SHP77 treated with DMSO at 0.1 percent for 48 hours (cell line): ENCODE data around the gene LHX2.

Experiments
- DNase-seq: peaks from one replicate; lab custom pipeline; 2025; lab: John Stamatoyannopoulos, UW

The LHX2 gene

GRCh38 chr9:124013309-124014210, 2.0 kb downstream of the LHX2 start:
- no peak for DNase-seq

- DNase-seq: no peak
Measured at GRCh38 chr9:124014211-124014955, 2.8 kb downstream of the LHX2 start.

DNA sequence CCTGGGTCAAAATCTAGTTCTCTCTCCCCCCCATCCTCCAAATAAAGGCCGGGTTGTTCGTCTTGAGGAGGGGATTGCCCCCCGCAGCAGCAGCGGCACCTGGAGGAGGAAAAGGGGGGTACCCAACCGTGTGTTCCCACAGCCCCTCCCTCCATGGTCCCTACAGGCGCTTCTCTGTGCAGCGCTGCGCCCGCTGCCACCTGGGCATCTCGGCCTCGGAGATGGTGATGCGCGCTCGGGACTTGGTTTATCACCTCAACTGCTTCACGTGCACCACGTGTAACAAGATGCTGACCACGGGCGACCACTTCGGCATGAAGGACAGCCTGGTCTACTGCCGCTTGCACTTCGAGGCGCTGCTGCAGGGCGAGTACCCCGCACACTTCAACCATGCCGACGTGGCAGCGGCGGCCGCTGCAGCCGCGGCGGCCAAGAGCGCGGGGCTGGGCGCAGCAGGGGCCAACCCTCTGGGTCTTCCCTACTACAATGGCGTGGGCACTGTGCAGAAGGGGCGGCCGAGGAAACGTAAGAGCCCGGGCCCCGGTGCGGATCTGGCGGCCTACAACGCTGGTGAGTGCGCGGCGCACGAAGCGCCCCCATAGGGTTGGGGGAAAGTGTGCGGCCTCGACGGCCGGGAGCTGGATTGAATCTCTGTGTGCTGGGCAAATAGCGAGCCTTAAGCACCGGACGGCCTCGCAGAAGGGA, 3.5 kb downstream of the LHX2 start:
- DNase-seq: no peak

DNA sequence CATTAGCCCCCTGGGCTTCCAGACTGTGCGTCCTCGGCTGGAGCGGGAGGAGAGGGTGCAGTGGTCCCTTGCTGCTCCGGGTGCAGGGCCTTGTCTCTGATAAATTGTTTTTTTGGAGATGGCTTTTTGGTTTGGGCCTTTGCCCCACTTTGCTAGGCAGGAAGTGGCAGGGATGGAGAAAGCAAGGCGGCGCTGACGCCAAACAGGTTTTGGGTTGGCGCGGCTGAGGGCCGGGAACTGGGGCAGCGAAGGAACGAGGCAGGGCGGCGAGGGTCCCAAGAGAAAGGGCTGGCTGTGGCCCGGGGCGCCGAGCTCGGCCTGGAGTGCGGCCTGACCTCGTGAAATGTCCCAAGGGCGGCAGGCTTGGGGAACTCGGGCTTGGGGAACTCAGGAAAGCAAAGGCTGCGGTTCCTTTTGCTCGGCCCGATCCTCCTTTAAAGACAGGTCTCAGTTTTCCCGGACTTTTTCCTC, 4.1 kb downstream of the LHX2 start:
- DNase-seq: no peak

- no peak for DNase-seq
Measured at GRCh38 chr9:124016175-124017050, 4.8 kb downstream of the LHX2 start.

DNA sequence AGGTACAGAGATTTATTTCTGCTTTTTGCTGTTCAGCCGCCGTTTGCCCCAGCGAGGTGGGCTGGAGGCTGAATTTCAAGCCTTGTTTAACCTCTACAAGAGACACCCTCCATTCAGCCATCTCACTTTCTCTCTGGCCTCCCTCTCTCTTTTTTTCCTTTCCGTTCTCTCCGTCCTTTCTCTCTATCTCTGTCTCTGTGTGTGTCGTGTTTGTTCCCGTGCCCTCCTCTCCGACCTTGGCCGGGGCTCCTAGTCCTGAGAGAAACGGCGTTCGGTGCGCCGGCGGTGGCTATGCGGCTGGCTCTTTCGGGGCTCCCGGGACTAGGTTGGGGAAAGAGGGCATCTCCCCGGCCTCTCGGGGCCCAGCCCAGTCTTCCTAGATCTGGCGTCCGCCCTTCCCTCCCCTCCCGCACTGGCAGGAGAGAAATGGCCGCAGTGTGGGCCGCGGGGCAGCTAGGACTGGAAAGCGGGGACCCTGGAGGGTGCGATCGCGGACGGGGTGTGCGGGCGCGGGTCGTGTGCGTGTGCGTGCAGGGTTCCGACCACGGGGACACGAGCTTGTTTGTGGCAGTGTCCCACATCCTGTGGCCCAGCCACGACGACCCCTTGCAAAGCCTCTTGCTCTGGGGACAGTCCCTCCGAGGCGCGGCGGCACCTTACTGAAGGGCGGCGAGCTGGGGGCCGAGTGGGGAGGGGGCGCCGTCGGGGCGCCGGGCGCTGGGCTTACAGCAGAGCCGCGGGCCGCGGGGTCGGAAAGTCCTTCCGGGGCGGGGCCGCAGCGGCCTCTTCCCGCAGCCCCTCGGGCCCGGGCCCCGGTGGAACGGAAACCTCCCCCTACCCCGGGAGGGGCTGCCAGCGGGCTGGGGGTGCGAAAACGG, 5.7 kb downstream of the LHX2 start:
- no peak for DNase-seq

GRCh38 chr9:124017929-124018729, 6.6 kb downstream of the LHX2 start:
- DNase-seq: no peak

- DNase-seq: no peak
Measured at GRCh38 chr9:124018730-124019697, 7.4 kb downstream of the LHX2 start.

DNA sequence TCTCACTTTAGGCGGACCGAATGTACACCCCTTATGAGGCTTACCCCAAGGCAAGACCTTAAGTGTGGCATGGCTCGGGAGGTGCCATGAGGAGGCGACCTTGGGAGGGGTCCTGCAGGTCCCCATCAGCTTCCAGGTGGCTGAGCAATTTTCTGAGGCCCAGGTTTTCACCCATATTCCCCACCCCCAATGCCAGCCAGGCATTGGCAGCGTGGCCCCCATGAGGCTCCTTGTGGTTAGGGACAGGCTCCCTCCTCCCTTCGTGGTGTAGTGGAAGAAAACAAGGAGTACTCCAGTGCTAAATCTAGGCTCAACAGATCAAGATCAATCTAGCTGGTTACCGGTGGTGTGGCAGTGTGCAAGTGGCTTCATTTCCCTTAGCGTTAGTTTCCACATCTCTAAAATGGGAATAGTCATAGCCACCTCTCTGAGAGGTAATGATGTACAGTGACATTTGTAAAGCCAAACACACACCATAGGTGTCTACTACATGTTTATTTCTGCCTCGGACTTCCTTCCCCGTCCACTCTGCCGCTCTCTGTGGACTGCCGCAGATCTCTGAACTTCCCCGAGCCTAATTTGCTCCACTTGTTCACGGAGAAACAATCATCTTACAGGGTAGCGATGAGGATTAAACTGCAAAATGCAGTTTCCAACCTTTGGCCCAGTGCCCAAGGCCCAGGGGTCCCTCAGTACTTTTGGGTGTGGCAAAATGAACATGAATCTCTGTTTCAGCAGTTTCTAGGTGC, 8.4 kb downstream of the LHX2 start:
- DNase-seq: no peak

- no peak for DNase-seq
Measured at GRCh38 chr9:124020520-124021384, 9.2 kb downstream of the LHX2 start.

- no peak for DNase-seq
Measured at GRCh38 chr9:124021385-124021769, 9.8 kb downstream of the LHX2 start.

- no peak for DNase-seq
Measured at GRCh38 chr9:124022201-124023121, 10.9 kb downstream of the LHX2 start.

DNA sequence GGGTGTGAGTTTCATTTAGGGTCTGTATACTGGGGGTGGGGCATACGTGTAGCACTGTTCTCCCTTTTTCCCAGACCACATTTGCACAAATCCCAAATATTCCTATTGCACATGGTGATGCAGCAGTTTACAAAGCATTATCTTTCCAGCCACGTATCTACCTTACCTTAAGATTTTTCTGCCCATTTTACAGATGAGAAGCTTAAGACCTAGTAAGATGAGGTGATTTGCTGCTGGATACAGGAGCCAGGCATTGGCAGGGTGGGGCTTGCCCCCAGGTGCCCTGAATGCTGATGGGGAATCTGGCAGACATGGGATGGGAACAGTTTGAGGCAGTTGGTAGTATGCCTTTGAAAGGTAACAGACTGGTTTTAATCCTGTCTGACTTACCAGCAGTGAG, 12.5 kb downstream of the LHX2 start:
- DNase-seq: no peak

DNA sequence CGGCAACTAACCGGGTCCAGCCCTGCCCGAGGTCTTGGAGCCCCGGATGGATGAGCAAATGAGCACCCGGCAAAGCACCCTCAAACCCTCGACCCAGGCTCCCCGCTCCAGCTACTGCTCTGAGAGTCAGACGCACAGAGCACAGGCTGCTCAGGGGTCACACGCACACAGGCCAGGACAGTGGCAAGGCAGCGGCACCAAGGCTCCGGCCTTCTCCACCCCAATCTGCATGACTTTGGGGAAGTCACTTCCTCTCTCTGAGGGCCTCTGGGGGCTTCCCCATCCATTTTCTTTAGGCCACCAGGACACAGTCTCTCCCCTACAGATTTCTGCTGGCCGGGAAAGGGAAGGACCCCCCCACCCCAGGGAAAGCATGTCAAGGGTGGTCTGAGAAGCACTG, 18.0 kb downstream of the LHX2 start:
- DNase-seq: no peak

DNA sequence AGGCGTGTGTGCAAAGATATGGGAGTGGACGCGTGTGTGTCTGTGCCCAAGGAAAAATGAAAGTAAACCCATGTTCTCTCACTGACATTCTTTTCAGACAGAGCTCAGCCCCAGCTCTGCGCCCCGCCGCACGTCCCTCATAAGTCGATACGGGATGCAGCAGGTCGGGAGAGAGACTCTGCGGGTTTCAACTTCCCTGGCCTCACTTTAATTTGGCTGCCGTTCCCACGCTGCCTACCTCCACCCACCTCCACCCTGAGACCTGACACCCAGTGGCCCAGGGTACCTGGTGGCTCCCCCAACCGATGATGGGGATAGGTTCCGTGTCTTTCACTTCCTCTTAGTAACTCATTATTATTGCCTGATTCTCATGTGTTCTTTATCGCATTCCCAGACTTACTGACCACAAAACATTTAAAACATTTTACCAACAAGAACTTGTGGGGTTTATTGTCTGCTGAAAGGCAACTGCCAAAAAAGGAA, 19.4 kb downstream of the LHX2 start:
- no peak for DNase-seq

- DNase-seq: no peak
Measured at GRCh38 chr9:124032247-124032646, 20.7 kb downstream of the LHX2 start.
